ENCODE data around the gene PSAP.
"Not testable (repeated sequence)": the region's sequence is repeated elsewhere in the genome, so short reads cannot be mapped to it uniquely, and the experiment has no call there.

PSAP gene

GRCh38 chr10:71850743-71851464 is at the start of gene PSAP:
Gene PSAP, minus strand, starts transcription at chr10:71851251. Its CDS starts 30 bp downstream, at chr10:71851221.
- H4K20me1 ChIP-seq (ENCODE audit: insufficient read depth, low read length, poor library complexity, severe bottlenecking) = peaks cover 43% of the 10 kb centered on the region
- H3K27me3 ChIP-seq (ENCODE audit: insufficient read depth, low read length, poor library complexity, severe bottlenecking) = no peaks in the 10 kb centered on the region
- peaks cover 39% of the 10 kb centered on the region for H3K4me1 ChIP-seq (ENCODE audit: insufficient read depth, low read length, poor library complexity, severe bottlenecking)
- H3K9me2 ChIP-seq (replicated peaks; ENCODE audit: low read depth, low read length) = no peaks in the 10 kb centered on the region
- H3K9ac ChIP-seq (ENCODE audit: low read depth, low read length, poor library complexity, severe bottlenecking) = peak within 1 kb of the TSS; percentile 81
- peak within 1 kb of the TSS; percentile 81 for H3K4me2 ChIP-seq (ENCODE audit: low read depth, low read length, poor library complexity, severe bottlenecking)
- H2AFZ ChIP-seq (ENCODE audit: low read length) = peak within 1 kb of the TSS; percentile 79
- TF ChIP-seq EZH2phosphoT487 (IDR thresholded peaks at IDR 0.05; ENCODE audit: borderline replicate concordance) (no peak), CTCF (conservative IDR thresholded peaks at IDR 0.05; ENCODE audit: low read length) (no peak)
- H3F3A ChIP-seq (ENCODE audit: low read depth) = no peaks in the 10 kb centered on the region
- H3K79me2 ChIP-seq (ENCODE audit: insufficient read depth, low read length) = peaks cover 44% of the 10 kb centered on the region
- no peaks in the 10 kb centered on the region for H3K9me3 ChIP-seq (ENCODE audit: insufficient read depth, low read depth, low read length)
- H3K4me3 ChIP-seq (ENCODE audit: low read length, poor library complexity, severe bottlenecking) = peak within 1 kb of the TSS; percentile 86
- no peaks in the 10 kb centered on the region for H3K36me3 ChIP-seq (ENCODE audit: insufficient read depth, low read length)

- Histone ChIP-seq H3K9me2 (replicated peaks; ENCODE audit: low read depth, low read length) (no peaks in the 10 kb centered on the region), H3K4me2 (ENCODE audit: low read depth, low read length, poor library complexity, severe bottlenecking) (no peak overlapping the region), H3K9me3 (ENCODE audit: insufficient read depth, low read depth, low read length) (no peaks in the 10 kb centered on the region), H3K79me2 (ENCODE audit: insufficient read depth, low read length) (no peaks in the 10 kb centered on the region), H3K36me3 (ENCODE audit: insufficient read depth, low read length) (no peaks in the 10 kb centered on the region), H4K20me1 (ENCODE audit: insufficient read depth, low read length, poor library complexity, severe bottlenecking) (no peaks in the 10 kb centered on the region), H3K4me1 (ENCODE audit: insufficient read depth, low read length, poor library complexity, severe bottlenecking) (no peaks in the 10 kb centered on the region), H3K4me3 (ENCODE audit: low read length, poor library complexity, severe bottlenecking) (no peak overlapping the region), H3K27me3 (ENCODE audit: insufficient read depth, low read length, poor library complexity, severe bottlenecking) (no peaks in the 10 kb centered on the region), H2AFZ (ENCODE audit: low read length) (no peak overlapping the region), H3F3A (ENCODE audit: low read depth) (no peaks in the 10 kb centered on the region), H3K9ac (ENCODE audit: low read depth, low read length, poor library complexity, severe bottlenecking) (no peak overlapping the region)
- TF ChIP-seq EZH2phosphoT487 (IDR thresholded peaks at IDR 0.05; ENCODE audit: borderline replicate concordance) = no peak
- TF ChIP-seq CTCF (conservative IDR thresholded peaks at IDR 0.05; ENCODE audit: low read length) = no peak
Observed at GRCh38 chr10:71900441-71901180, 49.6 kb upstream of the PSAP start.

GRCh38 chr10:71899665-71900412 is 48.8 kb upstream of the PSAP start:
- Histone ChIP-seq H3K9me3 (ENCODE audit: insufficient read depth, low read depth, low read length) (no peaks in the 10 kb centered on the region), H3K4me3 (ENCODE audit: low read length, poor library complexity, severe bottlenecking) (no peak overlapping the region), H3K27me3 (ENCODE audit: insufficient read depth, low read length, poor library complexity, severe bottlenecking) (no peaks in the 10 kb centered on the region), H3K36me3 (ENCODE audit: insufficient read depth, low read length) (no peaks in the 10 kb centered on the region), H3K9ac (ENCODE audit: low read depth, low read length, poor library complexity, severe bottlenecking) (no peak overlapping the region), H3K4me2 (ENCODE audit: low read depth, low read length, poor library complexity, severe bottlenecking) (no peak overlapping the region), H3K4me1 (ENCODE audit: insufficient read depth, low read length, poor library complexity, severe bottlenecking) (peaks cover 4% of the 10 kb centered on the region), H3K79me2 (ENCODE audit: insufficient read depth, low read length) (no peaks in the 10 kb centered on the region), H4K20me1 (ENCODE audit: insufficient read depth, low read length, poor library complexity, severe bottlenecking) (no peaks in the 10 kb centered on the region), H3K9me2 (replicated peaks; ENCODE audit: low read depth, low read length) (no peaks in the 10 kb centered on the region), H3F3A (ENCODE audit: low read depth) (no peaks in the 10 kb centered on the region), H2AFZ (ENCODE audit: low read length) (no peak overlapping the region)
- no peak for TF ChIP-seq EZH2phosphoT487 (IDR thresholded peaks at IDR 0.05; ENCODE audit: borderline replicate concordance)
- TF ChIP-seq CTCF (conservative IDR thresholded peaks at IDR 0.05; ENCODE audit: low read length) = no peak

- not testable (repeated sequence) for H3K79me2 ChIP-seq (ENCODE audit: insufficient read depth, low read length); H3K4me3 ChIP-seq (ENCODE audit: low read length, poor library complexity, severe bottlenecking)
Observed at GRCh38 chr10:71898346-71898745, 47.3 kb upstream of the PSAP start.

More at GRCh38 chr10:71898346-71898745, 47.3 kb upstream of the PSAP start:
- not testable (repeated sequence) for H3K27me3 ChIP-seq (ENCODE audit: insufficient read depth, low read length, poor library complexity, severe bottlenecking); H3F3A ChIP-seq (ENCODE audit: low read depth); H3K4me2 ChIP-seq (ENCODE audit: low read depth, low read length, poor library complexity, severe bottlenecking); H2AFZ ChIP-seq (ENCODE audit: low read length); H3K9me2 ChIP-seq (replicated peaks; ENCODE audit: low read depth, low read length); H3K36me3 ChIP-seq (ENCODE audit: insufficient read depth, low read length); H3K9me3 ChIP-seq (ENCODE audit: insufficient read depth, low read depth, low read length); H4K20me1 ChIP-seq (ENCODE audit: insufficient read depth, low read length, poor library complexity, severe bottlenecking); H3K9ac ChIP-seq (ENCODE audit: low read depth, low read length, poor library complexity, severe bottlenecking)
- H3K4me1 ChIP-seq (ENCODE audit: insufficient read depth, low read length, poor library complexity, severe bottlenecking) = peaks cover 12% of the 10 kb centered on the region
